BE2C (cell line): Measurements from ENCODE around the gene CFAP299.
"Not testable (repeated sequence)": the region's sequence is repeated elsewhere in the genome, so short reads cannot be mapped to it uniquely, and the experiment has no call there.

Experiments
- DNase-seq: peaks from one replicate; pipeline ENCODE4 v3.0.0-alpha.2; 2020
- H3K27me3 ChIP-seq: fragments of 250-450 bp; sonication (Bioruptor Pico); 2 replicates; pipeline ENCODE4 v1.5.1; 2020; ENCODE audit warnings: mild to moderate bottlenecking
- H3K36me3 ChIP-seq: fragments of 250-450 bp; sonication (Bioruptor Pico); 2 replicates; pipeline ENCODE4 v1.5.1; 2020; ENCODE audit warnings: mild to moderate bottlenecking
- H3K4me1 ChIP-seq: fragments of 250-450 bp; sonication (Bioruptor Pico); 2 replicates; pipeline ENCODE4 v1.5.1; 2020
- H3K4me3 ChIP-seq: 2 replicates; pipeline ENCODE4 v1.5.1; 2011; ENCODE audit warnings: low read depth, low read length
- H3K9me3 ChIP-seq: fragments of 250-450 bp; sonication (Bioruptor Pico); 2 replicates; pipeline ENCODE4 v1.5.1; 2020
- CTCF ChIP-seq: IDR thresholded peaks from 2 replicates; pipeline ENCODE4 v1.5.1; 2012; ENCODE audit warnings: mild to moderate bottlenecking, low read depth, low read length

Gene CFAP299

GRCh38 chr4:80731436-80731835 lies 395.9 kb downstream of the CFAP299 start:
- DNase-seq: no peak
- Histone ChIP-seq H3K4me1 (no peaks in the 10 kb centered on the region), H3K27me3 (no peaks in the 10 kb centered on the region), H3K4me3 (no peak overlapping the region), H3K36me3 (no peaks in the 10 kb centered on the region), H3K9me3 (no peaks in the 10 kb centered on the region)
- no peak for TF ChIP-seq CTCF

- Histone ChIP-seq H3K27me3 (no peaks in the 10 kb centered on the region), H3K9me3 (no peaks in the 10 kb centered on the region), H3K4me3 (no peak overlapping the region), H3K4me1 (no peaks in the 10 kb centered on the region), H3K36me3 (no peaks in the 10 kb centered on the region)
- TF ChIP-seq CTCF: no peak
- DNase-seq: no peak
Measured at GRCh38 chr4:80732010-80732409, 396.5 kb downstream of the CFAP299 start.

DNA sequence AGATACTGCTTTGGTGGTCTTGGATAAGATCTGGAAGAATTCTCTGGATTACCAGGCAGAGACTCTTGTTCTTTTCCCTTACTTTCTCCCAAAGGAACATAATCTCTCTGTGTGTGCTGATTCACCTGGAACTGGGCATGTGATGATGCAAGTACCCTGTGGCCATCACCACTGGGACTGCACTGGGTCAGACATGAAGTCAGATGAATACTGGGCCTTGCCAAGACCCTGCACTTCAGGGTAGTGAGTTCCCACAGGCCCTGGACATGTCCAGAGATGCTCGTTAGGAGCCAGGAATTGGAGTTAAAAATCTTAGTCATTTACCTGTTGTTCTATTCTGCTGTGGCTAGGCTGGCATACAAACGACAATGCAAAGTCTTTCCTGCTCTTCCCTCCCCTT lies 404.8 kb downstream of the CFAP299 start:
- Histone ChIP-seq H3K9me3 (no peaks in the 10 kb centered on the region), H3K27me3 (no peaks in the 10 kb centered on the region), H3K4me1 (no peaks in the 10 kb centered on the region), H3K36me3 (no peaks in the 10 kb centered on the region), H3K4me3 (no peak overlapping the region)
- DNase-seq: no peak
- no peak for TF ChIP-seq CTCF

- not testable (repeated sequence) for H3K4me3 ChIP-seq, H3K9me3 ChIP-seq, H3K27me3 ChIP-seq, H3K36me3 ChIP-seq, DNase-seq, H3K4me1 ChIP-seq
Measured at GRCh38 chr4:80749558-80749957, 414.0 kb downstream of the CFAP299 start.

DNA sequence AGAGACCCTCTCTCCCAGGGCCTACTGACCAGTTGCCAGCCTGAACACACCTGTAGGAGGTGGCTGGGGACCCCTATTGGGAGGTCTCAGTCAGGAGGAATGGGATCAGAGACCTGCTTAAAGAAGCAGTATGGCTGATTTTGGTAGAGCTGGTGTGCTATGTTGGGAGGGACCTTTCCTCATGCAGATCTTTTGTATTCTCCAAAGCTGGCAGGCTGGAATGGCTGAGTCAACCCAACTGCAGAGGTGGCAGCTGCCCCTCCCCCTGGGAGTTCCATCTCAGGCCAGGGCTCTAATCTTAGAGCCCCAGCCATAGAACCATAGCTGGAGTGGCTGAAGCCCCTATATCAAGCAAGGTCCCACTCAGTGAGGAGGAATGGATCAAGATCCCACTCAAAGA lies 415.7 kb downstream of the CFAP299 start:
- Histone ChIP-seq H3K4me3 (no peak overlapping the region), H3K27me3 (no peaks in the 10 kb centered on the region), H3K4me1 (no peaks in the 10 kb centered on the region), H3K9me3 (no peaks in the 10 kb centered on the region; the same call in 1 of the 2 replicates), H3K36me3 (no peaks in the 10 kb centered on the region)
- no peak for DNase-seq
- TF ChIP-seq CTCF: no peak

DNA sequence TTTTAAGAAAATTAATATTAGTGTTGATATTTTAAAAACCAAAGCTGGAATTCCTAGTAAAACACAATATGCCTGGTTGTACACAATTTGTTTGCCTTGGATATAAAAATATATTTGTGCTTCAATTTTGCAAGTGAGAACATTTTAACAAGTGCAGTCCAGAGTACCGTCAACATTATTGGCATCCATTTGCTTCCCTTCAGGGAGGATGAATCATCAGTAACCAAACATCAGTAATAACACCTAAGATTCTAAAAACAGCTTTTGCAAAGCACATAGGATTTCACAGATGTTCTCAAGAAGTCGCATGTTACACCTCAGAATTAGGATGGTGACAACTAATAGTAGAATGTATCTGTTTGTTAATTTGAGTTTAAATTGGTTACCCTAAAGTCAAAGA lies 432.4 kb downstream of the CFAP299 start:
- no peak overlapping the region for H3K4me3 ChIP-seq
- H3K36me3 ChIP-seq: no peaks in the 10 kb centered on the region
- TF ChIP-seq CTCF: no peak
- DNase-seq: no peak
- H3K9me3 ChIP-seq: no peaks in the 10 kb centered on the region
- H3K4me1 ChIP-seq: no peaks in the 10 kb centered on the region
- H3K27me3 ChIP-seq: no peaks in the 10 kb centered on the region

DNA sequence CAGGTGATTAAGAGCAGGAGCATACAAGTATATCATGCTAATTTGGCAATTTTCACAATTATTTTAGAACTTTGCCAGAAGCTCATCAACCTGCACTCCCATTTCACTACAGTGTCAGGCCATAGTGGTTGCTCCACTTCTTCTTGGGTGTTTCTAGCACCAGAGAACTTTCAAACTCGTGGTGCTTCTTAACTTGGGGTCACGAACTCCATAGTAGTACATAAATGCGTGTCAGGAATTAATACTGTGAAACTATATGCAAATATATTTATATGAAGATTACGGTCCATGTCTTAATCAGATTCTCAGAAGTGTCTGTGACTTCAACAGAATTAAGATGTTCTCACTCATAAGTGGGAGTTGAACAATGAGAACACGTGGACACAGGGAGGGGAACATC lies 440.6 kb downstream of the CFAP299 start:
- Histone ChIP-seq H3K4me3 (no peak overlapping the region), H3K27me3 (no peaks in the 10 kb centered on the region), H3K4me1 (no peaks in the 10 kb centered on the region), H3K36me3 (no peaks in the 10 kb centered on the region), H3K9me3 (no peaks in the 10 kb centered on the region)
- no peak for DNase-seq
- no peak for TF ChIP-seq CTCF
